KMS-11 (cell line): ENCODE results near the gene FBXL5.

Experiments used
- H2AFZ ChIP-seq: fragments of 200-600 bp; sonication (generic); 2 replicates; pipeline ENCODE4 v1.6.1; 2016; ENCODE audit warnings: antibody characterized with exemption, mixed run types, low read depth
- H3K27ac ChIP-seq: fragments of 200-600 bp; sonication (generic); 2 replicates; pipeline ENCODE4 v1.6.1; 2016; ENCODE audit warnings: mild to moderate bottlenecking, mixed run types
- H3K27me3 ChIP-seq: fragments of 200-600 bp; sonication (generic); 2 replicates; pipeline ENCODE4 v1.6.1; 2017; ENCODE audit warnings: mild to moderate bottlenecking, low read depth, mixed run types, moderate library complexity; ENCODE audit not compliant: insufficient read depth
- H3K36me3 ChIP-seq: fragments of 200-600 bp; sonication (generic); 2 replicates; pipeline ENCODE4 v1.6.1; 2017; ENCODE audit warnings: mild to moderate bottlenecking, mixed run types; ENCODE audit not compliant: insufficient read depth
- H3K4me1 ChIP-seq: fragments of 200-600 bp; sonication (generic); 2 replicates; pipeline ENCODE4 v1.6.1; 2016; ENCODE audit warnings: mild to moderate bottlenecking, low read depth, mixed run types; ENCODE audit not compliant: poor library complexity, severe bottlenecking
- H3K4me2 ChIP-seq: fragments of 200-600 bp; sonication (generic); 2 replicates; pipeline ENCODE4 v1.7.0; 2016; ENCODE audit warnings: mild to moderate bottlenecking, mixed run types
- H3K4me3 ChIP-seq: fragments of 200-600 bp; sonication (generic); IDR thresholded peaks from 2 replicates; pipeline ENCODE4 v1.6.1; 2017; ENCODE audit warnings: low read depth, low read length, mixed read lengths; ENCODE audit not compliant: insufficient read depth
- H3K79me2 ChIP-seq: fragments of 200-600 bp; sonication (generic); 2 replicates; pipeline ENCODE4 v1.6.1; 2016; ENCODE audit warnings: low read depth, mixed run types; ENCODE audit not compliant: insufficient read depth
- H3K9ac ChIP-seq: fragments of 200-600 bp; sonication (generic); 2 replicates; pipeline ENCODE4 v1.6.1; 2016; ENCODE audit warnings: mild to moderate bottlenecking, mixed run types
- H4K20me1 ChIP-seq: fragments of 200-600 bp; sonication (generic); 2 replicates; pipeline ENCODE4 v1.6.1; 2016; ENCODE audit warnings: mild to moderate bottlenecking, mixed run types; ENCODE audit not compliant: insufficient read depth
- TF ChIP-seq, protein P1 (sequence below): fragments of 200-600 bp; sonication (generic); conservative IDR thresholded peaks from 2 replicates; pipeline ENCODE4 v1.6.1; 2017; ENCODE audit warnings: low read depth, mild to moderate bottlenecking, antibody characterized with exemption, low read length, moderate library complexity, mixed read lengths

The FBXL5 gene

DNA sequence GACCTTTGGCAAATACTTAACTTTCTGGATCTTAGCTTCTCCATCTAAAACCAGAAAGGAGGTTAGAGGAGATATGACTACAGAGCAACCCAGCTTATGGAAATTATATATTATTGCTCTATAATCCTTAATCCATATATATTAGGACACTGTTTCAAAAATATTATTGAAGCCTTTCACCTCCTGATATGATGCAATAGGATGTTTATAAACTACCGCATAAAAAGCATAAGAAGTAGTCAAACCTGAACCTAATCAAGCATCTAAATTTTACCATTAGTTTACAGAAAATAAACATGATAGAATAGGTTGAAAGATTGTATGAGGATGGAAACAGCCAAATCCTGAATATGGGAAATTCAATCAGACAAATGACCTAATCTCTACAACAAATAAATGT lies 20.9 kb upstream of the FBXL5 start:
- H3K4me2 ChIP-seq, result no peak overlapping the region
- no peaks in the 10 kb centered on the region for H3K27me3 ChIP-seq
- no peak overlapping the region for H2AFZ ChIP-seq
- TF ChIP-seq, protein P1, sequence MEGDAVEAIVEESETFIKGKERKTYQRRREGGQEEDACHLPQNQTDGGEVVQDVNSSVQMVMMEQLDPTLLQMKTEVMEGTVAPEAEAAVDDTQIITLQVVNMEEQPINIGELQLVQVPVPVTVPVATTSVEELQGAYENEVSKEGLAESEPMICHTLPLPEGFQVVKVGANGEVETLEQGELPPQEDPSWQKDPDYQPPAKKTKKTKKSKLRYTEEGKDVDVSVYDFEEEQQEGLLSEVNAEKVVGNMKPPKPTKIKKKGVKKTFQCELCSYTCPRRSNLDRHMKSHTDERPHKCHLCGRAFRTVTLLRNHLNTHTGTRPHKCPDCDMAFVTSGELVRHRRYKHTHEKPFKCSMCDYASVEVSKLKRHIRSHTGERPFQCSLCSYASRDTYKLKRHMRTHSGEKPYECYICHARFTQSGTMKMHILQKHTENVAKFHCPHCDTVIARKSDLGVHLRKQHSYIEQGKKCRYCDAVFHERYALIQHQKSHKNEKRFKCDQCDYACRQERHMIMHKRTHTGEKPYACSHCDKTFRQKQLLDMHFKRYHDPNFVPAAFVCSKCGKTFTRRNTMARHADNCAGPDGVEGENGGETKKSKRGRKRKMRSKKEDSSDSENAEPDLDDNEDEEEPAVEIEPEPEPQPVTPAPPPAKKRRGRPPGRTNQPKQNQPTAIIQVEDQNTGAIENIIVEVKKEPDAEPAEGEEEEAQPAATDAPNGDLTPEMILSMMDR, result no peak
- H3K9ac ChIP-seq, result no peak overlapping the region
- H3K36me3 ChIP-seq, result no peaks in the 10 kb centered on the region
- 0 out of 2 replicates have a peak, but pooled peaks cover 6% of the 10 kb centered on the region for H3K79me2 ChIP-seq
- H4K20me1 ChIP-seq, result no peaks in the 10 kb centered on the region
- no peaks in the 10 kb centered on the region for H3K4me1 ChIP-seq
- H3K27ac ChIP-seq, result no peak overlapping the region
- H3K4me3 ChIP-seq, result no peak overlapping the region

DNA sequence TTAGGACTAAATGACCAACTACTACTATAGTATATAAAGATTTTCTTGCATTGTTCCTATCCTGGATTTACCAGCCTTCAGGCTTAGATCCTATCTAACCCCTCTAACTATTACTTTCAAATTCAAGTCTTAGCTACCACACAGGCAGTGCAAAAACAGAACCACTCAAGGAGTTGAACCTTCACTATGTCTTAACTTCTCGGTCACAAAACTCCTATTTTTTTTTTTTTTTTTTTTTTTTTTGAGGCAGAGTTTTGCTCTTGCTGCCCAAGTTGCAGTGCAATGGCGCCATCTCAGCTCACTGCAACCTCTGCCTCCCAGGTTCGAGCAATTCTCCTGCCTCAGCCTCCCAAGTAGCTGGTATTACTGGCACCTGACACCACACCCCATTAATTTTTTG lies 20.2 kb upstream of the FBXL5 start:
- 0 out of 2 replicates have a peak, but pooled peaks cover 6% of the 10 kb centered on the region for H3K79me2 ChIP-seq
- no peak overlapping the region for H3K27ac ChIP-seq
- H3K4me1 ChIP-seq, result no peaks in the 10 kb centered on the region
- H2AFZ ChIP-seq, result no peak overlapping the region
- no peak overlapping the region for H3K4me2 ChIP-seq
- H3K9ac ChIP-seq, result no peak overlapping the region
- TF ChIP-seq, protein P1, result no peak
- H3K4me3 ChIP-seq, result no peak overlapping the region
- no peaks in the 10 kb centered on the region for H3K36me3 ChIP-seq
- H4K20me1 ChIP-seq, result no peaks in the 10 kb centered on the region
- no peaks in the 10 kb centered on the region for H3K27me3 ChIP-seq

DNA sequence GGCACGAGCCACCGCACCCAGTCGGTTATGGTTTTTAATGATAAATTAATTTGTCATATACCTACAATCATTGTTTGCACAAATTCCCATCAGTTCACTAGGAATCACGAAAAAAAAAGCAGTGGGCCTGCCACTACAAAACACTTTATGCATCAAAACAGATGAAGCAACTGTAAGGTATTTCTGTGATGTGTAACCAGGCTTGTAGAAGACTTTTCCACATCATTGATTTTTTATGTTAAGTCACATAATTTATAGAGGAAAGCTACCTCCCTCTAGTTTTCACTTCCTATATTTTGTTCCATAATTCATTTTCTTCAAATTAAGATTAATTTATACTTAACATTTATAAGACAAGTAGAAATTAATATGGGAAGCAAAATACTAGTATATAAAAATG lies 19.8 kb upstream of the FBXL5 start:
- H3K27ac ChIP-seq, result no peak overlapping the region
- no peaks in the 10 kb centered on the region for H3K27me3 ChIP-seq
- TF ChIP-seq, protein P1, result no peak
- H3K4me1 ChIP-seq, result no peaks in the 10 kb centered on the region
- no peak overlapping the region for H2AFZ ChIP-seq
- H3K36me3 ChIP-seq, result no peaks in the 10 kb centered on the region
- H3K79me2 ChIP-seq, result 0 out of 2 replicates have a peak, but pooled peaks cover 6% of the 10 kb centered on the region
- H3K4me3 ChIP-seq, result no peak overlapping the region
- H3K9ac ChIP-seq, result no peak overlapping the region
- no peak overlapping the region for H3K4me2 ChIP-seq
- H4K20me1 ChIP-seq, result no peaks in the 10 kb centered on the region

DNA sequence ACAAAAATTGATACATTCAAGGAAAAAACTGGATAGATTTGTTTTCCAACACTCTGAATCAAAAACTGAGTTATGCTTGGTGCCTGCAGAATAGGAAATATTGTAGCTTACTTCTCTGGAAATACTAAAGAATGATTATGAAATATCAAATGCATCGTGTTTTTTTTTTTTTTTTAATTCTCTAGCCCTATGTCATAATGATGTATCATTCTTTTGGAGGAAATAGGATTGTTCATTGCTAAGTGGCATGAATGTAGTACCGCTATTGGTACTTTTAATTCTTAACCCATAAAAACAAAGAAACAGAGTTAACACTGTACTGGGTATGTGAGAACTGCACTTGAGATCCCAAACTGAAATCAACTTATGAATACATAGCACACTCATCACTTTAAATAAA lies 18.9 kb upstream of the FBXL5 start:
- H3K79me2 ChIP-seq, result 0 out of 2 replicates have a peak, but pooled peaks cover 6% of the 10 kb centered on the region
- no peak overlapping the region for H3K4me2 ChIP-seq
- no peaks in the 10 kb centered on the region for H3K4me1 ChIP-seq
- H3K36me3 ChIP-seq, result no peaks in the 10 kb centered on the region
- no peak overlapping the region for H2AFZ ChIP-seq
- TF ChIP-seq, protein P1, result no peak
- H3K27me3 ChIP-seq, result no peaks in the 10 kb centered on the region
- no peaks in the 10 kb centered on the region for H4K20me1 ChIP-seq
- no peak overlapping the region for H3K27ac ChIP-seq
- H3K9ac ChIP-seq, result no peak overlapping the region
- H3K4me3 ChIP-seq, result no peak overlapping the region

DNA sequence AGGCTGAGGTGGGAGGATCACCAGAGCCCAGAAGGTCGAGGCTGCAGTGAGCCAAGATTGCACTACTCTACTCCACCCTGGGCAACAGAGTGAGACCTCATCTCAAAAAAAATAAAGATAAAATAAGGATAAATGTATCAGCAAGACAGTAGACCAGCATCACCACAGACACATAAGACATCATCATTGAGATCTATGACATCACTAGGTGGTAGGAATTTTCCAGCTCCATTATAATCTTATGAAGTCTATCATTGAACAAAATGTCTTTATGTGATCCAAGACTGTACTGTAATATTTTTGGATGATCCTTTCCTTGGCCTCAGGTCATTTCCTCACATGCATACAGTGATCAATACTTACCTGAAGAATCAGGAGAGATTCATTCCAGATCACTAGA lies 18.2 kb upstream of the FBXL5 start:
- Histone ChIP-seq H3K36me3 (no peaks in the 10 kb centered on the region), H4K20me1 (no peaks in the 10 kb centered on the region), H3K79me2 (0 out of 2 replicates have a peak, but pooled peaks cover 6% of the 10 kb centered on the region), H3K4me3 (no peak overlapping the region), H3K27ac (no peak overlapping the region), H3K9ac (no peak overlapping the region), H3K4me2 (no peak overlapping the region), H3K4me1 (no peaks in the 10 kb centered on the region), H3K27me3 (no peaks in the 10 kb centered on the region), H2AFZ (no peak overlapping the region)
- TF ChIP-seq, protein P1, result no peak
